A673 (cell line): ENCODE results near the gene LMTK3. TPM values are rescaled to one million over a fixed set of nuclear protein-coding genes. Genes with fewer than 3 reads are reported as not detected.
A peak's percentile ranks its signal among the peaks of the same experiment; 100 is the strongest.

ENCODE experiments used
- BruUV-seq: library from RNA; stranded (reverse); fragments of 400-500 nt; replicated peaks from 2 replicates; lab custom pipeline; 2021; lab: Mats Ljungman, UMichigan
- CTCF ChIA-PET: fragments of 300-600 bp; sonication (Branson Sonifier 250); formaldehyde crosslinking; loops from one replicate; lab custom pipeline; 2022; ENCODE audit warnings: antibody characterized with exemption; lab: Charles Lee
- POLR2A ChIA-PET: fragments of 300-600 bp; sonication (Branson Sonifier 250); formaldehyde crosslinking; loops from one replicate; lab custom pipeline; 2022; ENCODE audit warnings: antibody characterized with exemption; ENCODE audit not compliant: low non-redundant PET; lab: Charles Lee
- DNase-seq: peaks from one replicate; pipeline ENCODE4 v3.0.0-alpha.2; 2015; ENCODE audit warnings: low spot score
- H3K27ac ChIP-seq: fragments of 200-600 bp; sonication (generic); 2 replicates; pipeline ENCODE4 v1.5.1; 2016; ENCODE audit warnings: mixed run types, low read depth, mild to moderate bottlenecking, mixed read lengths, antibody characterized with exemption, low read length; ENCODE audit not compliant: poor library complexity, severe bottlenecking
- H3K27me3 ChIP-seq: fragments of 200-600 bp; sonication (generic); replicated peaks from 2 replicates; pipeline ENCODE4 v1.6.1; 2017; ENCODE audit warnings: mixed run types, low read depth, mild to moderate bottlenecking, mixed read lengths, antibody characterized with exemption, low read length; ENCODE audit not compliant: insufficient read depth, poor library complexity
- H3K36me3 ChIP-seq: fragments of 200-600 bp; sonication (generic); 2 replicates; pipeline ENCODE4 v1.6.1; 2016; ENCODE audit warnings: mixed run types, mild to moderate bottlenecking, mixed read lengths, antibody characterized with exemption, low read length; ENCODE audit not compliant: insufficient read depth, poor library complexity, severe bottlenecking
- H3K4me1 ChIP-seq: fragments of 200-600 bp; sonication (generic); 2 replicates; pipeline ENCODE4 v1.6.1; 2017; ENCODE audit warnings: mixed run types, mild to moderate bottlenecking, mixed read lengths, antibody characterized with exemption, low read length; ENCODE audit not compliant: insufficient read depth, poor library complexity, severe bottlenecking
- H3K4me3 ChIP-seq: fragments of 200-600 bp; sonication (generic); 2 replicates; pipeline ENCODE4 v1.5.1; 2016; ENCODE audit warnings: low read depth, mixed run types, mild to moderate bottlenecking, mixed read lengths, low read length; ENCODE audit not compliant: poor library complexity, severe bottlenecking
- H3K9me3 ChIP-seq: fragments of 200-600 bp; sonication (generic); 2 replicates; pipeline ENCODE4 v1.6.1; 2016; ENCODE audit warnings: mixed run types, low read depth, mild to moderate bottlenecking, mixed read lengths, antibody characterized with exemption, low read length; ENCODE audit not compliant: poor library complexity, severe bottlenecking
- EZH2 ChIP-seq: fragments of 200-600 bp; sonication (generic); IDR thresholded peaks from 2 replicates; pipeline ENCODE4 v1.6.1; 2017; ENCODE audit warnings: borderline replicate concordance, low read depth, mild to moderate bottlenecking, mixed read lengths, antibody characterized with exemption, low read length; ENCODE audit not compliant: poor library complexity, severe bottlenecking
- intact Hi-C: fragments of 100-400 bp; cut with micrococcal nuclease; formaldehyde crosslinking; loops from one replicate; pipeline ENCODE4 v1.10.0; 2022; ENCODE audit not compliant: unreplicated experiment
- total RNA-seq: library from RNA; stranded (reverse); gene quantifications from 2 replicates; pipeline ENCODE4 v1.2.3, GENCODE V29; 2021
- TF ChIP-seq, protein P1 (sequence below): fragments of 300-800, 200-600 bp; sonication (generic); conservative IDR thresholded peaks from 2 replicates; pipeline ENCODE4 v1.5.1; 2017; ENCODE audit warnings: low read depth, mild to moderate bottlenecking, antibody characterized with exemption, low read length, moderate library complexity, mixed read lengths

The LMTK3 gene
- total RNA-seq, 1 experiment from 2014 or later = 0.52 TPM

DNA sequence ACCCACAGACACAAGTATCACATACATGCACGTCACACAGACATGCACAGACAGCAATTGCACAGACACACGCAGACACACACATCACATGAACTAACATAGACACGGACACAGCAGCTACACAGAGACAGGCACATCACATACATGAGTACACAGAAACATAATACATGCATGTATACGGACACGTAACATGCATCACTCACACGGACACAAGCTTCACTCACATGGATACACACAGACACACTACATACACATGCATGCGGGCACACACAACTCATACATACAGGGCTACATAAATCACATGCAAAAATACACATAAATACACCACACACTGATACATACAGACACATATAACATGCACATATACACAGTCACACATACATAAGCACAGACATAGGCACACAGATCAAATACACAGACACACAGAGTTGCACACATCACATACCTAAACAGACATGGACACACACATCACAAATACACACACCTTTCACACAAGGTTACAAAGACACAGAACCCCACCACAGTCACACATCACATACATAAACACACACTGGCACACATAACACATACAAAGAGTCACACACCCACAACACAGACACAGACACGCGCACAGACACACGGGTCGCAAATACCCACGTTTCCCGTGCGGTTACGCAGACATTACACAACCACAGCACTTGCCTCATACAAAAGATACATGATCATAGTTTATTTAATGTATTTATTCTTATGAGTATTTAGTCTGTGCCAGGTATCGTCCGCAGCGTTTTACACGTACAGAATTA, 1.1 kb upstream of the LMTK3 start:
- H3K4me3 ChIP-seq = peak overlapping the region; percentile 58

GRCh38 chr19:48511321-48511731, 309 bp downstream of the LMTK3 start:
- BruUV-seq = no TSS peak

More for the DNA sequence above, 1.1 kb upstream of the LMTK3 start:
- ChIA-PET POLR2A (no interaction called here), CTCF (no interaction called here)
- intact Hi-C loops = no loop called here
- no peak for DNase-seq
- BruUV-seq = no TSS peak
- no peaks in the 10 kb centered on the region for H3K27me3 ChIP-seq
- no peak overlapping the region for H3K27ac ChIP-seq
- no peaks in the 10 kb centered on the region for H3K36me3 ChIP-seq
- no peaks in the 10 kb centered on the region for H3K9me3 ChIP-seq
- no peak for TF ChIP-seq EZH2
- TF ChIP-seq, protein P1, sequence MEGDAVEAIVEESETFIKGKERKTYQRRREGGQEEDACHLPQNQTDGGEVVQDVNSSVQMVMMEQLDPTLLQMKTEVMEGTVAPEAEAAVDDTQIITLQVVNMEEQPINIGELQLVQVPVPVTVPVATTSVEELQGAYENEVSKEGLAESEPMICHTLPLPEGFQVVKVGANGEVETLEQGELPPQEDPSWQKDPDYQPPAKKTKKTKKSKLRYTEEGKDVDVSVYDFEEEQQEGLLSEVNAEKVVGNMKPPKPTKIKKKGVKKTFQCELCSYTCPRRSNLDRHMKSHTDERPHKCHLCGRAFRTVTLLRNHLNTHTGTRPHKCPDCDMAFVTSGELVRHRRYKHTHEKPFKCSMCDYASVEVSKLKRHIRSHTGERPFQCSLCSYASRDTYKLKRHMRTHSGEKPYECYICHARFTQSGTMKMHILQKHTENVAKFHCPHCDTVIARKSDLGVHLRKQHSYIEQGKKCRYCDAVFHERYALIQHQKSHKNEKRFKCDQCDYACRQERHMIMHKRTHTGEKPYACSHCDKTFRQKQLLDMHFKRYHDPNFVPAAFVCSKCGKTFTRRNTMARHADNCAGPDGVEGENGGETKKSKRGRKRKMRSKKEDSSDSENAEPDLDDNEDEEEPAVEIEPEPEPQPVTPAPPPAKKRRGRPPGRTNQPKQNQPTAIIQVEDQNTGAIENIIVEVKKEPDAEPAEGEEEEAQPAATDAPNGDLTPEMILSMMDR = no peak
- H3K4me1 ChIP-seq = no peaks in the 10 kb centered on the region

GRCh38 chr19:48510421-48511268, 990 bp downstream of the LMTK3 start:
- intact Hi-C loops = no loop called here
- no peaks in the 10 kb centered on the region for H3K4me1 ChIP-seq
- BruUV-seq = no TSS peak
- TF ChIP-seq EZH2 = no peak
- TF ChIP-seq, protein P1 = no peak
- ChIA-PET CTCF (interaction anchor here (0.6 kb wide), 1 partner anchor 74 kb away, joined by 3 read pairs; no protein-coding TSS in a partner anchor), POLR2A (no interaction called here)
- peak; percentile 75 for DNase-seq
- no peaks in the 10 kb centered on the region for H3K36me3 ChIP-seq
- H3K27ac ChIP-seq = no peak overlapping the region
- H3K4me3 ChIP-seq = peak overlapping the region; percentile 33
- no peaks in the 10 kb centered on the region for H3K9me3 ChIP-seq
- H3K27me3 ChIP-seq = no peaks in the 10 kb centered on the region

More at GRCh38 chr19:48511321-48511731, 309 bp downstream of the LMTK3 start:
- Histone ChIP-seq H3K27me3 (no peaks in the 10 kb centered on the region), H3K27ac (no peak overlapping the region), H3K36me3 (no peaks in the 10 kb centered on the region), H3K4me3 (peak overlapping the region; percentile 33), H3K4me1 (no peaks in the 10 kb centered on the region), H3K9me3 (no peaks in the 10 kb centered on the region)
- no peak for DNase-seq
- CTCF ChIA-PET = interaction anchor here (0.6 kb wide), 1 partner anchor 73 kb away, joined by 3 read pairs; no protein-coding TSS in a partner anchor
- no peak for TF ChIP-seq EZH2
- TF ChIP-seq, protein P1 = no peak
- POLR2A ChIA-PET = no interaction called here
- intact Hi-C loops = no loop called here
